ENCODE measurements around the gene DDIAS.
"Not testable (repeated sequence)": the region's sequence is repeated elsewhere in the genome, so short reads cannot be mapped to it uniquely, and the experiment has no call there.

The DDIAS gene

DNA sequence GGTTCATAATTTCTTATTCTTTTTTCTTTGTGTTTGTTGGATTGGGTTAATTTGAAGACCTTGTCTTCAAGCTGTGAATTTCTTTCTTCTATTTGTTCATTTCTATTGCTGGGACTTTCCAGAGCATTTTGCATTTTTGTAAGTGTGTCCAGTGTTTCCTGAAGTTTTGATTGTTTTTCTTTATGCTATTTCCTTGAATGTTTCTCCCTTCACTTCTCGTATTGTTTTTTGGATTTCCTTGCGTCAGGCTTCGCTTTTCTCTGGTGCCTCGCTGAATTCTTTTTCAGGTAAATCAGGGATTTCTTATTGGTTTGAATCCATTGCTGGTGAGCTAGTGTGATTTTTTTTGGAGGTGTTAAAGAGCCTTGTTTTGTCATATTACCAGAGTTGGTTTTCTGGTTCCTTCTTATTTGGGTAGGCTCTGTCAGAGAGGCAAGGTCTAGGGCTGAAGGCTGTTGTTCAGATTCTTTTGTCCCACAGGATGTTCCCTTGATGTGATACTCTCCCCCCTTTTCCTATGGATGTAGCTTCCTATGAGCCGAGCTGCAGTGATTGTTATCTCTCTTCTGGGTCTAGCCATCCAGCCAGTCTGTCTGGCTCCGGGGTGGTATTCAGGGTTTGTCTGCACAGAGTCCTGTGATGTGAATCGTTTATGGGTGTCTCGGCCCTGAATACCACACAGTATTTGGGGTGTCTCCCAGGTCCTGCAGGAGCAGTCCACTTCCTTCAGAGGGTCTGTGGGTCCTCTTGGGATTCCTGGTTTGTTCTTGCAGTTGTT is 21.0 kb downstream of the DDIAS start:
- DNase-seq: not testable (repeated sequence)

DNA sequence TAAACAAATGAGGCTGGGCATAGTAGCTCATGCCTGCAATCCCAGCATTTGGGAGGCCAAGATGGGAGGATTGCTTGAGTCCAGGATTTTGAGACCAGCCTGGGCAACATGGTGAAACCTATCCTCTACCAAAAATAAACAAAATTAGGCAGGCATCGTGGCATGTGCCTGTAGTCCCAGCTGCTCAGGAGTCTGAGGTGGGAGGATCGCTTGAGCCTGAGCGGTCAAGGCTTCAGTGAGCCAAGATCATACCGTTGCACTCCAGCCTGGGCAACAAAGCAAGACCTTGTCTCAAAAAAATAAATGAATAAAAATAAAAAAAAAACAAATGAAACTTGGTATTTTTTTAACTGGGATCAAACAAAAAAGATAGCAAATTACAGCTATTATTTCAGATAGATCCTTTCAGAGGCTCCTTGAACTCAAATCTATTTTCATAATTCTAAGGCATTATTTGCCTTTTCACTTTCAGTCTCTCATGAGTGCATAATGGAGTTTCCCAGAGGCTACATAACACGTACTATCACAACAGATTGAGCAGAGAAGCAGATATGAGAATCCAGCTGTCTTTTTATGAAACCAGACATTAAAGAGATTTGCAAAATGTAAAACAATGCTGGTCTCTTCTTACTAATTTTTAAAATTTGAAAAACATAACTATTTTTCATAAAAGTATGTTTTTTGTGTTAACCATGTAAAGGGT is 23.1 kb downstream of the DDIAS start:
- DNase-seq: no peak

DNA sequence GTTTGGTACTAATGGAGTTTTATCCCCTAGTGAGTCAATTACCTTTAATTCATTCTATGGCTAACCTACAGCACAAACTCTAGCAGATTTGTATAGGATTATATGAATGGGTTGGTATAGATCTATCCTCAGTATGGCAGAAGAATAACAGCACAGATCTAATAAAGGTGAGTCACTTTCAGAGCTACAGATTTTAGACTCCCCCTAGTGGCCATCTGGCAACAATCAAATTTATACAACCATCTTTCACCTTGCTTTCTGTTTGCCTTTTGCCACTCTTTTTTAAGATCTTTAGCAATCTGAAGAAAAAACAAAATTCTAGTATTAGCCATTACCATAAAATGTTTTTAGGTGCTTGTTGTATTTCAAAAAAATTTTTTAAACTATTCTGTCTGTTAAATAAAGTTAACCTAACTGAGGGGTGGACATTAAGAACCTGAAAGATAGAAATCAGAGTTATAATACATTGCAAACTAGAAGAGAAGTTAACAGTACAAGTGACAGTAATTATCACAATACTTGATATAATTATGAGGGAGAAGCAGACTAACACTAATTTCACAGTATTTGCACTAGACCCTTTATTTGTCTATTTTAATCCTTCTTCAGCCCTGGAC is 25.8 kb downstream of the DDIAS start:
- no peak for DNase-seq

GRCh38 chr11:82929121-82929520 is 27.6 kb downstream of the DDIAS start:
- no peak for DNase-seq

GRCh38 chr11:82930229-82930628 is 28.7 kb downstream of the DDIAS start:
- no peak for DNase-seq

- DNase-seq: no peak
Observed at GRCh38 chr11:82930734-82931133, 29.2 kb downstream of the DDIAS start.

DNA sequence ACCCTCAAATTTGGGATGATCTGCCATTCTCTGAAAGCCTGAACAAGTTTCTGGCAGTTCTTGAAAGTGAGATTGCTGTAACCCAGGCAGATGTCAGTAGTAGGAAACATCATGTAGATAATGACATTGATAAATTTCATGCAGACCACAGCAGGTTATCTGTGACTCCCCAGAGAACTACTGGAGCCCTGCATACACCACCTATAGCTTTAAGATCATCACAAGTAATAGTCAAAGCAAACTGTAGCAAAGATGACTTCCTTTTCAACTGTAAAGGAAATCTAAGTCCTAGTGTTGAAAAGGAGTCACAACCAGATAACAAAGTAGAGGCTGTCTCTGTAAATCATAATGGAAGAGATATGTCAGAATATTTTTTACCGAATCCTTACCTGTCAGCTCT is 31.0 kb downstream of the DDIAS start:
- DNase-seq: no peak

GRCh38 chr11:82936261-82936660 is 34.7 kb downstream of the DDIAS start:
- DNase-seq: no peak

DNA sequence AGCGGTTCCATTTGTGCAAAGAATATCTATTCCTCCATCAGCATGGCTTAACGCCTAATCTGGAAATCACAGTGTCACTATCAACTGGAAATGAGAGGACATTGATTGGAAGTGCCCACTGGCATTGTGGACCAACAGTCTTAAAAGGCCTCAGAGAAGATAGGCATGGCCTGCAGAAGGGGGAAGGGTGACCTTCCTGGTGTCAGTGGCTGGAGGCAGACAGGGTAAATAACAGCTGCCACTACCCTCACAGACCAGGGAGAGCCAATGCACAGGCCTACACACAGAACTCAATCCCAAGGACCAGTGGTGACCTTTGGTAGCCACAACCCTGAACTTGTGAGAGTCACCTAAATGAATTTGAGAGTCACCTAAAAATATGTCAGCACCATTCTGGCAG is 36.0 kb downstream of the DDIAS start:
- no peak for DNase-seq

DNA sequence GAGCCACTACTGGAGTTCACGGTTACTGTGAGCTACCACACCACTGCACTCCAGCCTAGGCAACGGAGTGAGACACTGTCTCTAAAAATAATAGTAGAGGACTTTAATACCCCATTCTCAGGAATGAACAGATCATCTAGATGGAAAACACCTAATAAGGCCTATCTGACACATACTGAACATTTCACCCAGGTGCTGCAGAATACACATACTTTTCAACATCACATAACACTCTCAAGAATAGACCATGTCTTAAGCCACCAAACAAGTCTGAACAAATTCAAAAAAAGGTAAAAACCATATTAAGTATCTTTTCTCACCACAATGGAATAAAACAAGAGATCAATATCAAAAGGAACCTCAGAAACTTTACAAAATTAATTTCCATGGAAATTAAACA is 37.9 kb downstream of the DDIAS start:
- no peak for DNase-seq

DNA sequence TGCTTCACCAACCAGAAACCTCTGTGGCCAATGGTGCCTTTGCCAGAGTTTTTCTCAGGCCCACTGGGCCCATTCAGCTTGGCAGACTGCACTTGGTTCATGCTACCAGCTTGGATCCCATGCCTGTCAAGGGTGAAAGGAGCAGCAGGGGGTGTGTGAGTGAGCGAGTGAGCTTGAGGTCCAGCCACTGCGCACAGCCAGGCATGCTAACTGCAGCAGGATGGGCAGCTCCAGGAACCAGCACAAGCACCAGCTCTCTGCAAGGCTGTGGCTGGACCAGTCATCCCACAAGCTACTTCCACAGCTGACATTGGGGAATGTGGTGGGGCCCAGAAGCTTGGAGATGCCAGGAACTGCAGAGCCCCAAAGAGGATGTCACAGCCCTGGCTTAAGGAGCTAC is 40.8 kb downstream of the DDIAS start:
- no peak for DNase-seq

GRCh38 chr11:82943430-82943829 is 41.9 kb downstream of the DDIAS start:
- DNase-seq: not testable (repeated sequence)

GRCh38 chr11:82944198-82944597 is 42.7 kb downstream of the DDIAS start:
- no peak for DNase-seq

GRCh38 chr11:82945041-82945440 is 43.5 kb downstream of the DDIAS start:
- not testable (repeated sequence) for DNase-seq

DNA sequence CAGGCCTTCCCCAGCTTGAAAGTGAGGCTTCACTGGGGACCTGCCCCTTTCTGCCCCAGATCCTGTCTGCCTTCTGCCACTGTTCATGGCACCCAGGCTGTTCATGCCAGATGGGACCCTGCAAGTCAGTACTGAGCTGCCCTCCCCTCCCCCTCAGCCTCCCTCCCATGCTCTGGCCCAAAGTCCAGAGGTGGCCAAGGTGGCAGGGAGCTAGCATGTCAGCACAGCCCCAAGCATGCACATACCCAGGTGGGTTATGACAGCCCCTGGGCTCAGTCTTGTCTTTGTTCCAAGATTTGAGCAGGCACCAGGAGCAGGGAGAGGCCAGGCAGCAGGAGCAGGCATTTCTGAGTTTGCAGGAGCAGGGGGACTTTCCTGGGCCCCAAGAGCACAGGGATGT is 44.1 kb downstream of the DDIAS start:
- no peak for DNase-seq

- DNase-seq: no peak
Observed at GRCh38 chr11:82949352-82949751, 47.8 kb downstream of the DDIAS start.

DNA sequence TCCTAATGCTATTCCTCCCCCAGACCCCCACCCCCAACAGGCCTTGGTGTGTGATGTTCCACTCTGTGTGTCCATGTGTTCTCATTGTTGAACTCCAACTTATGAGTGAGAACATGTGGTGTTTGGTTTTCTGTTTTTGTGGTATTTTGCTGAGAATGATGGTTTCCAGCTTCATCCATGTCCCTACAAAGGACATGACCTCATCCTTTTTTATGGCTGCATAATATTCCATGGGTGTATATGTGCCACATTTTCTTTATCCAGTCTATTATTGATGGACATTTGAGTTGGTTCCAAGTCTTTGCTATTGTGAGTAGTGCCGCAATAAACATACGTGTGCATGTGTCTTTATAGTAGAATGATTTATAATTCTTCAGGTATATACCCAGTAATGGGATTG is 49.0 kb downstream of the DDIAS start:
- DNase-seq: not testable (repeated sequence)

GRCh38 chr11:82955736-82956453 is 54.4 kb downstream of the DDIAS start:
- peak; percentile 20 for DNase-seq

- no peak for DNase-seq
Observed at GRCh38 chr11:82959987-82960778, 58.6 kb downstream of the DDIAS start.

- no peak for DNase-seq
Observed at GRCh38 chr11:82960779-82961143, 59.2 kb downstream of the DDIAS start.

DNA sequence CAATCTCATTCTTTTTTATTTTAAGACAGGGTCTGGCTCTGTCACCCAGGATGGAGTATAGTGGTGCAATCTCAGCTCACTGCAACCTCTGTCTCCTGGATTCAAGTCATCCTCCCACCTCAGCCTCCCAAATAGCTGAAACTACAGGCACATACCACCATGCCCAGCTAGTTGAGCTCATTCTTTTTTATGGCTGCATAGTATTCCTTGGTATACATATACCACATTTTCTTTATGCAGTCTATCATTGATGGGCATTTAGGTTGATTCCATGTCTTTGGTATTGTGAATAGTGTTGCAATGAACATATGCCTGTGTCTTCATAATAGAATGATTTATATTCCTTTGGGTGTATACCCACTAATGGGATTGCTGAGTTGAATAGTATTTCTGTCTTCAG is 60.5 kb downstream of the DDIAS start:
- not testable (repeated sequence) for DNase-seq

- no peak for DNase-seq
Observed at GRCh38 chr11:82967381-82967780, 65.8 kb downstream of the DDIAS start.

- no peak for DNase-seq
Observed at GRCh38 chr11:82969811-82970210, 68.3 kb downstream of the DDIAS start.
